ENCODE data around the gene LDLR. TPM values are rescaled to one million over a fixed set of nuclear protein-coding genes. Genes with fewer than 3 reads are reported as not detected.

The LDLR gene
- total and polyA plus RNA-seq, 2 donors (not counting 3 experiments of a cell fraction or from before 2014, with no cell fraction given): 142 to 174 TPM

GRCh38 chr19:11113140-11113708 lies 24.0 kb downstream of the LDLR start:
- POLR2A ChIA-PET: no interaction called here
- no peaks in the 10 kb centered on the region for H3K27me3 ChIP-seq (ENCODE audit: control insufficient read depth in 2 of 2, insufficient read depth in 2 of 2, low read length in 2 of 2)
- no peak overlapping the region for H3K4me3 ChIP-seq (replicated peaks in 1 of 3; ENCODE audit: insufficient read depth in 1 of 3, low read depth in 1 of 3, low read length in 3 of 3)
- FAIRE-seq (no peak), DNase-seq (ENCODE audit: low read depth, low spot score) (no peak)
- H3K27ac ChIP-seq (ENCODE audit: insufficient read depth, low read depth, low read length): no peak overlapping the region
- H3K36me3 ChIP-seq (ENCODE audit: control insufficient read depth in 2 of 2, extremely low read depth in 1 of 2, insufficient read depth in 2 of 2, low read length in 2 of 2): peaks cover 22 to 30% of the 10 kb centered on the region in 2 experiments
- no peak overlapping the region for H3K9ac ChIP-seq (replicated peaks; ENCODE audit: extremely low read depth, insufficient read depth, low read length)
- peaks cover 33% of the 10 kb centered on the region for H3K79me2 ChIP-seq (ENCODE audit: control insufficient read depth, insufficient read depth, low read length)
- no peaks in the 10 kb centered on the region for H4K20me1 ChIP-seq (replicated peaks; ENCODE audit: control insufficient read depth, extremely low read depth, insufficient read depth, low read length)
- no peaks in the 10 kb centered on the region for H3K9me1 ChIP-seq (replicated peaks; ENCODE audit: control insufficient read depth, extremely low read depth, insufficient read depth, low read length)
- H2AFZ ChIP-seq (ENCODE audit: low read depth, low read length): no peak overlapping the region
- no peaks in the 10 kb centered on the region for H3K4me1 ChIP-seq (ENCODE audit: control insufficient read depth, extremely low read depth, insufficient read depth, low read length)
- CTCF ChIA-PET: no interaction called here
- H3K4me2 ChIP-seq (ENCODE audit: insufficient read depth, low read length): no peak overlapping the region
- no peak for TF ChIP-seq MYC (IDR thresholded peaks at IDR 0.05; ENCODE audit: low read depth, low read length)
- no peak for TF ChIP-seq EZH2 (IDR thresholded peaks at IDR 0.05; ENCODE audit: borderline replicate concordance, low read depth, low read length, severe bottlenecking)
- TF ChIP-seq, protein P1, sequence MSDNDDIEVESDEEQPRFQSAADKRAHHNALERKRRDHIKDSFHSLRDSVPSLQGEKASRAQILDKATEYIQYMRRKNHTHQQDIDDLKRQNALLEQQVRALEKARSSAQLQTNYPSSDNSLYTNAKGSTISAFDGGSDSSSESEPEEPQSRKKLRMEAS (IDR thresholded peaks at IDR 0.05; ENCODE audit: insufficient read depth, insufficient read length): no peak
- TF ChIP-seq, protein P2, sequence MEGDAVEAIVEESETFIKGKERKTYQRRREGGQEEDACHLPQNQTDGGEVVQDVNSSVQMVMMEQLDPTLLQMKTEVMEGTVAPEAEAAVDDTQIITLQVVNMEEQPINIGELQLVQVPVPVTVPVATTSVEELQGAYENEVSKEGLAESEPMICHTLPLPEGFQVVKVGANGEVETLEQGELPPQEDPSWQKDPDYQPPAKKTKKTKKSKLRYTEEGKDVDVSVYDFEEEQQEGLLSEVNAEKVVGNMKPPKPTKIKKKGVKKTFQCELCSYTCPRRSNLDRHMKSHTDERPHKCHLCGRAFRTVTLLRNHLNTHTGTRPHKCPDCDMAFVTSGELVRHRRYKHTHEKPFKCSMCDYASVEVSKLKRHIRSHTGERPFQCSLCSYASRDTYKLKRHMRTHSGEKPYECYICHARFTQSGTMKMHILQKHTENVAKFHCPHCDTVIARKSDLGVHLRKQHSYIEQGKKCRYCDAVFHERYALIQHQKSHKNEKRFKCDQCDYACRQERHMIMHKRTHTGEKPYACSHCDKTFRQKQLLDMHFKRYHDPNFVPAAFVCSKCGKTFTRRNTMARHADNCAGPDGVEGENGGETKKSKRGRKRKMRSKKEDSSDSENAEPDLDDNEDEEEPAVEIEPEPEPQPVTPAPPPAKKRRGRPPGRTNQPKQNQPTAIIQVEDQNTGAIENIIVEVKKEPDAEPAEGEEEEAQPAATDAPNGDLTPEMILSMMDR (IDR thresholded peaks at IDR 0.05; ENCODE audit: extremely low read depth in 1 of 2, insufficient read depth in 1 of 2, low read depth in 1 of 2, low read length in 2 of 2): no peak
- TF ChIP-seq GATA2 (IDR thresholded peaks at IDR 0.05; ENCODE audit: insufficient read depth, insufficient read length, low read depth, low read length): no peak
- TF ChIP-seq JUN (IDR thresholded peaks at IDR 0.05; ENCODE audit: borderline replicate concordance, insufficient read depth, insufficient read length, low read depth): no peak
- no peak for TF ChIP-seq FOS (IDR thresholded peaks at IDR 0.05; ENCODE audit: borderline replicate concordance, insufficient read depth, low read length)
- no peak for TF ChIP-seq POLR2AphosphoS5 (IDR thresholded peaks at IDR 0.05; ENCODE audit: insufficient read depth, low read depth, low read length)
- TF ChIP-seq POLR2A (IDR thresholded peaks at IDR 0.05; ENCODE audit: low read depth, low read length): no peak
- dilution Hi-C loops (cut with MboI; ENCODE audit: extremely low pct_ligation_motif_present, low sequenced_read_pairs): no loop called here
- intact Hi-C loops (cut with micrococcal nuclease): no loop called here
- BruUV-seq (replicated peaks): no TSS peak
- no peaks in the 10 kb centered on the region for H3K9me3 ChIP-seq (replicated peaks; ENCODE audit: control insufficient read depth, insufficient read depth, low read length)

All from endothelial cell of umbilical vein (primary cell).